GM12874 (cell line): ENCODE measurements around the gene KIRREL3.

Experiments
- CTCF ChIP-seq: IDR thresholded peaks from 2 replicates; pipeline ENCODE4 v1.5.1; 2011; ENCODE audit warnings: low read depth, mild to moderate bottlenecking, control low read depth, low read length, moderate library complexity; ENCODE audit not compliant: insufficient read depth

The KIRREL3 gene

GRCh38 chr11:126451211-126451802 is 549.3 kb downstream of the KIRREL3 start:
- TF ChIP-seq CTCF, result no peak

- no peak for TF ChIP-seq CTCF
These were observed 549.8 kb downstream of the KIRREL3 start for GRCh38 chr11:126450806-126451205.

GRCh38 chr11:126450198-126450597 is 550.4 kb downstream of the KIRREL3 start:
- no peak for TF ChIP-seq CTCF

DNA sequence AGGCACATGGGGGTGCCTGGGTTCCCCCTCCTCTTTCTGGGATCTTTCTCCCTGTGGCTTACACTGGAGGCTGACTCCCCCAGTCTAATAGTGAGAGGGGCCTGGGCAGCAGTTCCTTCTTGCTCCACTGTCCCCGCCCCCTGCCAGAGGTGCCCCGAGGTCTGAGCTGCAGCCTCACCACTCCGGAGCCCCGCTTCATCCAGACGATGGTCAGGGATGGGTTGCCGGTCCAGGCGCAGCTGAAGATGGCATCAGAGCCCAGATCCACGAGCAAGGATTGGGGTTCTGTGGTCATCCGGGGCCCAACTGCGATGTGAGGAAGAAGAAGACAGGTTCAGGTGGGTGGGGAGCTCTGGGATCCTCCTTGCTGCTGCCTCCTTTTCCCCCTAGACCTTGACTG is 554.0 kb downstream of the KIRREL3 start:
- TF ChIP-seq CTCF, result no peak

- no peak for TF ChIP-seq CTCF
These were observed 556.5 kb downstream of the KIRREL3 start for GRCh38 chr11:126444072-126444471.

DNA sequence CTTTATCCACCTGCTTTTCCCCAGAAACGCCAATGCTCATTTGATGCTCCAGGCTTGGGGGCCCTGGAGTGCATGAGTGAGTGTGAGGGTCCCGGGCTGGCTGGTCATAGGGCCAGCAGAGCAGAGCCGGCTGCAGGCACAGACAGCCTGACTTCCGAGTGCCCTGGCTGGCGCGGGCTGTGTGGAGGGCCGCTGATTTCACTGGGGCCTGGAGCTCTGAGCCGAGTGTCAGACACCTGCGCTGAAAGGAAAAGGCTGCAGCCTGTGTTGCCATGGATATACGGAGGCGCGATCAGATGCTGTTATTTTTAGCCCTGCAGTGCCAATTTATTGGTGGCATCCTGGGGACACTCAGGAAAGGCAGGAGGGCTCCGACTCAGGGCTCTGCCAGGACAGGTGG is 557.5 kb downstream of the KIRREL3 start:
- no peak for TF ChIP-seq CTCF

GRCh38 chr11:126440792-126441514 is 559.6 kb downstream of the KIRREL3 start:
- TF ChIP-seq CTCF, result peak; percentile 89
